Breast epithelium (tissue), 4 donors: ENCODE results near the gene IFNK. TPM values are rescaled to one million over a fixed set of nuclear protein-coding genes. Genes with fewer than 3 reads are reported as not detected.

Experiments used
- DNase-seq, 2 donors: peaks; one replicate each; pipeline ENCODE4 v3.0.0-alpha.2; 2019; ENCODE audit warnings: low spot score in 2 of 2
- H3K27ac ChIP-seq, 2 donors: fragments of 200-600 bp; sonication (generic) in 1 of 2; one replicate each; pipeline ENCODE4 v1.5.1; 2016 to 2019; ENCODE audit warnings: mild to moderate bottlenecking in 1 of 2
- H3K27me3 ChIP-seq, 2 donors: fragments of 200-600 bp; sonication (generic) in 1 of 2; one replicate each; pipeline versions ENCODE4 v1.5.1 to v1.6.0; 2017 to 2019; ENCODE audit warnings: control low read depth in 1 of 2, mild to moderate bottlenecking in 1 of 2
- H3K36me3 ChIP-seq: fragments of 200-600 bp; one replicate; pipeline ENCODE4 v1.5.1; 2019
- H3K4me1 ChIP-seq, 2 donors: fragments of 200-600 bp; sonication (generic); one replicate each; pipeline ENCODE4 v1.5.1; 2016 to 2019; ENCODE audit warnings: control low read depth in 1 of 2
- H3K4me3 ChIP-seq, 3 donors: fragments of 200-600 bp; sonication (generic); 1 replicate in 2 of 3; 2 replicates in 1 of 3; pipeline ENCODE4 v1.5.1; 2016 to 2019; ENCODE audit warnings: mild to moderate bottlenecking in 3 of 3, moderate library complexity in 2 of 3
- H3K9me3 ChIP-seq, 2 donors: fragments of 200-600 bp; sonication (generic) in 1 of 2; one replicate each; pipeline ENCODE4 v1.5.1; 2016 to 2019; ENCODE audit warnings: control low read depth in 1 of 2
- CTCF ChIP-seq, 3 donors: fragments of 450-650 bp; IDR thresholded peaks; one replicate each; pipeline ENCODE4 v1.5.1; 2016 to 2017; ENCODE audit warnings: antibody characterized with exemption in 3 of 3, mild to moderate bottlenecking in 3 of 3, moderate library complexity in 3 of 3
- POLR2A ChIP-seq: fragments of 450-650 bp; IDR thresholded peaks from one replicate; pipeline ENCODE4 v1.6.1; 2016; ENCODE audit warnings: antibody characterized with exemption, mild to moderate bottlenecking, moderate library complexity
- POLR2AphosphoS5 ChIP-seq, 3 donors: sonication (generic); formaldehyde crosslinking; IDR thresholded peaks; one replicate each; pipeline ENCODE4 v1.6.1; 2017; ENCODE audit warnings: antibody characterized with exemption in 3 of 3
- intact Hi-C: fragments of 100-400 bp; cut with DNase I; formaldehyde crosslinking; loops from one replicate; pipeline ENCODE4 v1.15.1; 2023; ENCODE audit warnings: low total_unique reads
- total RNA-seq, 3 donors: library from RNA; depleted of rRNA; stranded (reverse); fragments of >200 nt; gene quantifications; one replicate each; pipeline ENCODE4 v1.1.0, GENCODE V29; 2016

IFNK gene
- total RNA-seq, 3 donors from 2014 or later, result not detected

- no peaks in the 10 kb centered on the region for H3K4me1 ChIP-seq
- intact Hi-C loops, result no loop called here
- no peaks in the 10 kb centered on the region for H3K36me3 ChIP-seq
- TF ChIP-seq POLR2A, result no peak
- no peak for TF ChIP-seq CTCF (IDR thresholded peaks at IDR 0.05)
- TF ChIP-seq POLR2AphosphoS5 (IDR thresholded peaks at IDR 0.05), result no peak
- H3K4me3 ChIP-seq, result no peak overlapping the region
- H3K9me3 ChIP-seq, result no peaks in the 10 kb centered on the region
- no peaks in the 10 kb centered on the region for H3K27me3 ChIP-seq
- H3K27ac ChIP-seq, result no peak overlapping the region
- DNase-seq, result no peak
Observed at GRCh38 chr9:27489087-27489876, 34.8 kb upstream of the IFNK start.

GRCh38 chr9:27491154-27491553, 32.9 kb upstream of the IFNK start:
- H3K4me1 ChIP-seq, result no peaks in the 10 kb centered on the region
- no peak overlapping the region for H3K4me3 ChIP-seq
- H3K36me3 ChIP-seq, result no peaks in the 10 kb centered on the region
- DNase-seq, result no peak
- no peaks in the 10 kb centered on the region for H3K9me3 ChIP-seq
- no peak for TF ChIP-seq CTCF (IDR thresholded peaks at IDR 0.05)
- no peak for TF ChIP-seq POLR2A
- no peak for TF ChIP-seq POLR2AphosphoS5 (IDR thresholded peaks at IDR 0.05)
- H3K27ac ChIP-seq, result no peak overlapping the region
- intact Hi-C loops, result no loop called here
- no peaks in the 10 kb centered on the region for H3K27me3 ChIP-seq

- no peak for DNase-seq
- H3K9me3 ChIP-seq, result no peaks in the 10 kb centered on the region
- intact Hi-C loops, result no loop called here
- no peaks in the 10 kb centered on the region for H3K4me1 ChIP-seq
- H3K4me3 ChIP-seq, result no peak overlapping the region
- TF ChIP-seq POLR2AphosphoS5 (IDR thresholded peaks at IDR 0.05) (no peak), CTCF (IDR thresholded peaks at IDR 0.05) (no peak), POLR2A (no peak)
- peak overlapping the region in 1 of 2 donors; percentile 32 for H3K27ac ChIP-seq
- H3K36me3 ChIP-seq, result no peaks in the 10 kb centered on the region
- H3K27me3 ChIP-seq, result no peaks in the 10 kb centered on the region
Observed at GRCh38 chr9:27495480-27496134, 28.5 kb upstream of the IFNK start.

- intact Hi-C loops, result no loop called here
- Histone ChIP-seq H3K36me3 (no peaks in the 10 kb centered on the region), H3K9me3 (no peaks in the 10 kb centered on the region), H3K4me3 (no peak overlapping the region), H3K27ac (peak overlapping the region in 1 of 2 donors; percentile 32), H3K27me3 (no peaks in the 10 kb centered on the region), H3K4me1 (no peaks in the 10 kb centered on the region)
- TF ChIP-seq POLR2A, result no peak
- no peak for TF ChIP-seq CTCF (IDR thresholded peaks at IDR 0.05)
- no peak for TF ChIP-seq POLR2AphosphoS5 (IDR thresholded peaks at IDR 0.05)
- no peak for DNase-seq
Observed at GRCh38 chr9:27496135-27496504, 28.0 kb upstream of the IFNK start.

GRCh38 chr9:27497883-27498417, 26.1 kb upstream of the IFNK start:
- H3K4me1 ChIP-seq, result no peaks in the 10 kb centered on the region
- no peaks in the 10 kb centered on the region for H3K9me3 ChIP-seq
- TF ChIP-seq POLR2AphosphoS5 (IDR thresholded peaks at IDR 0.05) (no peak), POLR2A (no peak), CTCF (IDR thresholded peaks at IDR 0.05) (no peak)
- intact Hi-C loops, result no loop called here
- DNase-seq, result no peak
- no peak overlapping the region for H3K27ac ChIP-seq
- H3K4me3 ChIP-seq, result no peak overlapping the region
- H3K36me3 ChIP-seq, result no peaks in the 10 kb centered on the region
- H3K27me3 ChIP-seq, result no peaks in the 10 kb centered on the region
